Kidney epithelial cell (primary cell): Measurements from ENCODE around the gene HMCN1. TPM values are rescaled to one million over a fixed set of nuclear protein-coding genes. Genes with fewer than 3 reads are reported as not detected.
"Not testable (repeated sequence)": the region's sequence is repeated elsewhere in the genome, so short reads cannot be mapped to it uniquely, and the experiment has no call there.

Experiments
- DNase-seq: peaks from one replicate; pipeline ENCODE4 v3.0.0-alpha.2; 2010; ENCODE audit warnings: low read depth
- H3K27me3 ChIP-seq: 2 replicates; pipeline ENCODE4 v1.6.0; 2011; ENCODE audit warnings: low read length; ENCODE audit not compliant: control insufficient read depth, insufficient read depth
- H3K36me3 ChIP-seq: 2 replicates; pipeline ENCODE4 v1.5.1; 2011; ENCODE audit warnings: low read length; ENCODE audit not compliant: control insufficient read depth, insufficient read depth
- H3K4me3 ChIP-seq: 2 replicates; pipeline ENCODE4 v1.5.1; 2011; ENCODE audit warnings: low read depth, mild to moderate bottlenecking, control low read depth, low read length
- CTCF ChIP-seq: IDR thresholded peaks from 2 replicates; pipeline ENCODE4 v1.5.1; 2011; ENCODE audit warnings: mild to moderate bottlenecking, moderate library complexity, low read length, control low read depth, inconsistent platforms; ENCODE audit not compliant: insufficient read depth, poor library complexity, severe bottlenecking
- total RNA-seq: library from RNA; depleted of rRNA; stranded (reverse); fragments of >200 nt; gene quantifications from 2 replicates; pipeline ENCODE4 v1.2.3, GENCODE V29; 2015

Gene HMCN1
- total RNA-seq, 1 donor from 2014 or later = 1.3 TPM

- H3K27me3 ChIP-seq = no peaks in the 10 kb centered on the region
- TF ChIP-seq CTCF = no peak
- no peaks in the 10 kb centered on the region for H3K36me3 ChIP-seq
- H3K4me3 ChIP-seq = no peak overlapping the region
- no peak for DNase-seq
Measured at GRCh38 chr1:185871627-185872150, 137.5 kb downstream of the HMCN1 start.

- DNase-seq = no peak
- H3K4me3 ChIP-seq = no peak overlapping the region
- no peaks in the 10 kb centered on the region for H3K27me3 ChIP-seq
- no peaks in the 10 kb centered on the region for H3K36me3 ChIP-seq
- no peak for TF ChIP-seq CTCF
Measured at GRCh38 chr1:185874246-185874645, 140.1 kb downstream of the HMCN1 start.

GRCh38 chr1:185880330-185880729 lies 146.1 kb downstream of the HMCN1 start:
- DNase-seq = no peak
- H3K36me3 ChIP-seq = no peaks in the 10 kb centered on the region
- no peak overlapping the region for H3K4me3 ChIP-seq
- H3K27me3 ChIP-seq = no peaks in the 10 kb centered on the region
- no peak for TF ChIP-seq CTCF

GRCh38 chr1:185880779-185881333 lies 146.7 kb downstream of the HMCN1 start:
- no peak for TF ChIP-seq CTCF
- Histone ChIP-seq H3K27me3 (no peaks in the 10 kb centered on the region), H3K36me3 (no peaks in the 10 kb centered on the region), H3K4me3 (no peak overlapping the region)
- no peak for DNase-seq

GRCh38 chr1:185886046-185886445 lies 151.9 kb downstream of the HMCN1 start:
- DNase-seq = no peak
- Histone ChIP-seq H3K36me3 (no peaks in the 10 kb centered on the region), H3K4me3 (no peak overlapping the region), H3K27me3 (no peaks in the 10 kb centered on the region)
- no peak for TF ChIP-seq CTCF

- TF ChIP-seq CTCF = no peak
- H3K4me3 ChIP-seq = no peak overlapping the region
- H3K36me3 ChIP-seq = no peaks in the 10 kb centered on the region
- no peak for DNase-seq
- H3K27me3 ChIP-seq = no peaks in the 10 kb centered on the region
Measured at GRCh38 chr1:185886671-185887070, 152.5 kb downstream of the HMCN1 start.

- H3K4me3 ChIP-seq, H3K36me3 ChIP-seq, DNase-seq: not testable (repeated sequence)
Measured at GRCh38 chr1:185892831-185893403, 158.7 kb downstream of the HMCN1 start.

More at GRCh38 chr1:185892831-185893403, 158.7 kb downstream of the HMCN1 start:
- H3K27me3 ChIP-seq = not testable (repeated sequence)
